ENCODE results near the gene SLC7A10.

The SLC7A10 gene

DNA sequence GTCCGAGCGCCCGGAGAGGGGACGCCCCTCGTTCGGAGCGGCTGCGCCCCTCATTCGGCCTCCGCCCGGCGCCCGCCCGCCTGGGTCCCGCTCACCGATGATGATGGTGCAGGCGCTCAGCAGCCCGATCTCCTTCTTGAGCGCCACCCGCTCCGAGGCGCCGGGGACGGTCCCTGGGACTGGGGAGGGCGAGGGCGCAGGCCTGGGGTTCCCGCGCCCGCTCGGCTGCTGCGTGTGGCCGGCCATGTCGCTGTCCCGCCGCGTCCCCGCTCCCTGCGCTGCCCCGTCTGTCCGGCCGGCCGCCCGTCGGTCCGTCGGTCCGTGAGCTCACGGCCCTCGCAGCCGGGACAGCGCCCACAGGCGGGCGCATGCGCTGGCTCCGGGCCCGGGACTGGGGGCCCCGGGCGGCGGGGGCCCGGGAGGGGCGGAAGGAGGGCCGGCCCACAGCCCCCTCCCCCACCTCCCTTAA, at the start of gene SLC7A10:
SLC7A10 (minus strand) TSS at position 393 of the 469 bp plus-strand sequence; CDS start at position 246, 147 bp downstream.
- DNase-seq (ENCODE audit: low read depth) = no peak

DNA sequence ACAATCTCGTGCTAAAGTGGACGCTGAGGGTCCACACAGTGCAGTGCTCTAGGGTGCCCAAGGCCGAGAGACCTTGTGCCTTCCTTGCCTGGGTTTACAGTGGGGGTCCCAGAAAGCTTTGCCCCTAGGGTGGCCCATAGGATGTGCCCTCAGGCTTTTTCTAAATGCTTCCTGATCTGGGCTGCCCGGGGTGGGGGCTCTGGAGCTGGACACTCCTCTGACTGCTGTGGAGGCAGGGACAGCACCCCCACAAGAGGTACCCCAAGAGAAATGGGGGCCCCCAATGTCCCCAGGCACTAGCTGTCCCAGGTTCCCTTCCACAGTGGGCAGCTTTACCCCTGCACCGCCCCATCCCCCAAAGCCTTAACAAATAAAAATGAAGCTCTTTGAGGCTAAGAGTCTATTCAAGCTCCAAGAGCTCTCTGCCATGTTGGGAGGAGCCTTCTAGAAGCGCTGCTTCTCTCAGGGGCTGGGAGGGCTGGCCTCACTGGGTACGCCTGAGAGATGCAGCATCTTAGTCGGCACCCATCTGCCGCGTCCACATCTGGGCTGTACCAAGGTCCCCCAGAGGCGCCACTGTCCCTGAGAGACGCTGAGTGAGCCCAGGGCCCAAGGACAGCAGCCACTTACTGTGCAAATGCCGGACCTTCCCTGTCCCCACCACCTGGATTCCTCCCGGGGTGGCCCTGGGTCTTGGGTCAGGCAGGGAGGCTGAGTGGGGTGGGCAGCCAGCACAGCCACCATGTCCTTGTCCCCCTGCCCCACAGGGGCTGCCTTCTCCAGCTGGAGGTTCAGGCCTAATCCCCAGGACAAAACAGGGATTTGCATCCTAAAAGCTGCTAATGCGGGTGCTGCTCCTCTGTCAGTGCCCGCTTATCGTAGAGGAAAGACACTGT, 49.3 kb upstream of the SLC7A10 start:
- no peak for DNase-seq (ENCODE audit: low read depth)

DNA sequence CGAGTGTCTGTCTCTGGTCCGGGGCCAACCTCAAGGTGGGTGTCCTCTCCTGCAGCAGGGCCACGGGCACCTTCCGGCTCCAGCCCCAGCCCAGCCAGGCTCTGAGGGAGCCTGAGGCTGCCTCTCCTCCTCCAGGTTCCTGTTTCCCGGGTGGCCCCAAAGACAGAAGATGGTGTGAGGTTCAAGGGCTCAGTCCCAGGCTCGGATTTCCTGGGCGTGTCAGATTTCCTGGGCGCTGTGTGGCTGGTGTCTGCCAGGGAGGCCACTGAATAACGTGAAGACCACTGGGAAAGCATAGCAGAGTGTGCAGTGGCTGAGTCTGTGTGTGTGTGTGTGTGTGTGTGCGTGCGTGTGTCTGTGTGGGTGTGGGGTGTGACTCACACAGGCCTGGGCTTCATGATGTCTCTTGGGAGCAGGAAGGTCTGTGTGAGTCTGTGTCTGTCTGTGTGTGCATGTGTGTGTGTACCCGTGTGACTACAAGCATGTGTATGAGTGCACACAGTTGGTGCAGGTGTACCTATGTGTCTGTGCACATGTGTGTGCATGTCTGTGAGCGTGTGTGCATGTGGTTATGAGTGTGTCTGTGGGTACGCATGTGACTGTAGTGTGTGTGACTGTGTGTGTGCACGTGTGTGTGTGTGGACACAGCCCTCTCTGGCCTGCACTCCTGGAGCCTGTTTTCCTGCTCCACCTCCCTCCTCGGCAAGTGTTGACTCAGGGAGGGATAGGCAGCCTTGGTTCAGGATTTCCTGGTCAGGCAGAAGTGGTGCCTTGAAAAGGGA, 48.4 kb upstream of the SLC7A10 start:
- peak; percentile 40 for DNase-seq (ENCODE audit: low read depth)

DNA sequence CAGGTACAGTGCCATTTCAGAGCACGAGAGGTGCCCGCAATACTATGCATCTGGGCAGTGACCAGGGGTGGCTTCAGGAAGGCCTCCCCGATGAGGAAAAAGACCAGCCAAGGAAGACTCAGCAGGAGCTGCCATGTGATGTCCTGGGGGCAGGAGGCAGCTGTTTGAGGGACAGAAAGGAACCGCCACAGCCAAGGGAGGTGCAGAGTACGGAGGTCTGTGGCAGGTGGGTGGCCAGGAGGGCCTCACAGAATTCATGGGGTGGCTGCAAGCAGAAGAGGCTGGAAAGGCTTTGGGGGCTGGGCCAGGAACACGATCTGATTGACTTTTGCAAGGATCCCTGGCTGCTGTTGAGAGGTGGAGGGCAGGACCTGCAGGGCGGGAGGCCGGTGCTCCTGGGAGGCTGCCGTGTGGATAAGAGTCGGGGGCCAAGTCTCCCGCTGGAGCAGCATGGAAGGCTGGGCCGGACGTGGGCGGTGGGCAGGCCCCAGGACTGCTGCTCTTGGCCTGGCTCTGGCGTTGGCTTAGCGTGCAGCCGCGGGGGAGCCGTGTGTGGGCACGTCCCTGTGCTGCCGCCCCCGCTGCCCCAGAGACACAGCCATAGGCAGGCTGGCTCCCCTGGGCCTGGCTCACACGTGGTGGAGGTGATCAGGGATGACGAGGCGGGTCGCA, 47.6 kb upstream of the SLC7A10 start:
- DNase-seq (ENCODE audit: low read depth) = no peak

DNA sequence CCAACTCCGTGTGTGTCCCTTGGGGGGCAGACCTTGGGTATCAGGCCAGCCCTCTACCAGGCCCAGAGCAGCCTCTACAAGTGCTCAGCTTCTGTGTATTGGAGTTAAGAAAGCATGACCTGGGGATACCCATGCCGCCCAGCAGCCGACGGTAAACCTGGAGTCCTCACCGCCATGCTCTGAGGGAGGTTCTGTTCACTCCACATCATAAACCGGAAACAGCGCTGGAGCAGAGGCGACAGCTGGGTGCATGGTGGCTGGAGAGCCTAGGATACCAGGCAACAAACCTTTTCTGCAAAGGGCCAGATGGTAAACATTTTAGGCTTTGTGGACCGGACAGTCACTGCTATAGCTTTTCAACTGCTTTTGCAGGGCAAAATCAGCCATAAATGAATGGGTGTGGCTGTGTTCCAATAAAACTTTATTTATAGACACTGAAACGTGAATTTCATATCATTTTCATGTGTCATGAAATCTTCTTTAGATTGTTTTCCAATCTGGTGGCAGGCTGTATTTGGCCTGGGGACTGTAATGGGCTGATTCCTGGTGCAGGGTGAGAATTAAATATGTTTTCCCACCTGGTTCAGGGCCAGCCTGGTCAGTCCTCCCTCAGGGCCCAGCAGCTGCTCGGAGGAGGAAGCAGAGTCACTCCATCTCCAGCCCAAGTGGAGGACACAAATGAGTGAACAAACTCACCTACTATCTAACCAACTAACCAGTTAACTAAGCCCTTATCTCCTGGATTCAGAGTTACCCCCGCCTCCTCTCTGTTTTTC, 45.8 kb upstream of the SLC7A10 start:
- DNase-seq (ENCODE audit: low read depth) = no peak

DNA sequence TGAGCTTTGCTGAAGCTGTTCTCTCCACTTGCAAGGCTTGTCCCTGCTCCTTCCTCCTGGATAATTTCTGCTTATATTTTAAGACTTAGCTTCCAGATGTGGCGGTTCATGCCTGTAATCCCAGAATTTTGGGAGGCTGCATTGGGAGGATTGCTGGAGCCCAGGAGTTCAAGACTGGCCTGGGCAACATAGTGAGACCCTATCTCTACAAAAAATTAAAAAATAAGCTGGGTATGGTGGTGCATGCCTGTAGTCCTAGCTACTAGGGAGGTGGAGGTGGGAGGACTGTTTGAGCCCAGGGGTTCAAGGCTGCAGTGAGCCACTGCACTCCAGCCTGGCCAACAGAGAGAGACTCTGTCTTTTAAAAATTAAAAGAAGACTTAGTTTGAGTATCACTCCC, 45.1 kb upstream of the SLC7A10 start:
- no peak for DNase-seq (ENCODE audit: low read depth)

DNA sequence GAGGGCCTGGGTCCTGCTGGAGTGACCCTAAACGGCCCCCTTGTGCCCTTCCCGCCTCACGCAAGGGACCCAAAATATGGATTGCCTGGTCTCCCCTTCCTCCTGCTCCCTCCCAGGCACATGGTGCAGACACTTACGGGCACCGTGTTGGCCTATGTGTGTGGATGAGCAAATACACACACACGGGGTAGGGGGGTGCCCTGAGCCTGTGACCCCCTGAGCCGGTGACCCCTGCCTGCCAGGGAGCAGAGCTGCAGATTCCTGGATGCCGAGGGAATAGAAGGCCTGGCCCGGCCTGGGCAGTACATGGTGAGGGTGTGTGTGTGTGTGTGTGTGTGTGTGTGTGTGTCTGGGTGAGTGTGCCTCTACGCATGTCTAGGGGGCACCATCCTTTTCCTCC, 43.4 kb upstream of the SLC7A10 start:
- DNase-seq (ENCODE audit: low read depth) = no peak

DNA sequence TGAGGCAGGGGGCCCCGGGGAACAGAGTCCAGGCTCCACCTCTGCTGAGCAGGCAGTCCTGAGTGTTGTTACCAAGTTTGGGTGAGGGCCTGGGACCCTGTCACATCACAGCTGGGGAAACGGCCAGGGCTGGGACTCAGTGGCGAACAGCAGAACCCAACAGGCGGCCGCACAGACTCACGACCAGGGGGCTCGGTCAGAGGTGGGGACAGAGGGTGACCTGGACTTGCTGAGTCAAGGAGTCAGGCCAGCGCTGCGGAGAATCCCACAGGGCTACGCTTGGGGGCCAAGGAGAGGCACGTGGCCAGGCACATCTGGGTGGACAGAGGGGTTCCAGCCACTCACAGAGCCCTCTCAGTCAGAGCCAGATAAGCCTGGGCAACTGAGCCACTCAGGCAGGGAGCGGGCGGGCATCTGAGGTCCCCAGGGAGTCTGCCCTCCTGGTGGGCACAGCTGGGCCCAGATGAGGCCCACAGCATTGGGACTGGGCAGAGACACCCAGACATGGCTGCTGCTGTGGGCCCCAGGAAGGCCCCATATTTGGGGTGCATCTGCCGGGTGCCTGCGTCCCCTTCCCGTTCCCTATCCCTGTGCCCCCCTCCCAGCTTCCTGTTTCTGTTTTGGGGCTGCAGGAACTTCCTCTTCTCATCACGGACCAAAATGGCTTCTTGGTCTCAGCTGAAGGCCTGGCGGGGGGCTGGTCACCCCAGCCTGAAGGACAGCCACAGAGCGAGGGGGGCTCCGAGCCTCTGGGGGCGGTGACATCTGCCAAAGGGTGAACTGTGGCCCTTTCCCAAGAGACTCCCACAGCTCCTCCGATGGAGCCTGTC, 42.7 kb upstream of the SLC7A10 start:
- DNase-seq (ENCODE audit: low read depth) = no peak

DNA sequence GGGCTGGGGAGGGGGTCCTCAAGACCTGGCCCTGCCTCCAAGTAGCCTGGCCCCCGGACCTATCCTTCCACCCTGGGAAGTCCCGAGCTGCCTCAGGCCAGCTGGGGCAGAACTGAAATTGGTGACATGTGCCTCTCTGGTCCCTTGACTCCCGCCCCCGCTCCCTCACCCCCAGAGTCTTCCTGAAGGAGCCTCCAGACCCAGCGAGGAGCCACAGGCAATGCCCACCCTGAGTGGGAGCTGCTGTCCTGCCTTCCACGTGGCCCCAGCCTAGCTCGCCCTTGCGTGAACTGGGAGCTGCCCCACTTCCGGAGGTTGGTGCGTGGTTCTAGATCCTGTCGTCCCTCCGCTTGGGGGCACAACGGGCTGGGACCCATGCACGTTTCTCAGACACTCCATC, 42.1 kb upstream of the SLC7A10 start:
- no peak for DNase-seq (ENCODE audit: low read depth)

DNA sequence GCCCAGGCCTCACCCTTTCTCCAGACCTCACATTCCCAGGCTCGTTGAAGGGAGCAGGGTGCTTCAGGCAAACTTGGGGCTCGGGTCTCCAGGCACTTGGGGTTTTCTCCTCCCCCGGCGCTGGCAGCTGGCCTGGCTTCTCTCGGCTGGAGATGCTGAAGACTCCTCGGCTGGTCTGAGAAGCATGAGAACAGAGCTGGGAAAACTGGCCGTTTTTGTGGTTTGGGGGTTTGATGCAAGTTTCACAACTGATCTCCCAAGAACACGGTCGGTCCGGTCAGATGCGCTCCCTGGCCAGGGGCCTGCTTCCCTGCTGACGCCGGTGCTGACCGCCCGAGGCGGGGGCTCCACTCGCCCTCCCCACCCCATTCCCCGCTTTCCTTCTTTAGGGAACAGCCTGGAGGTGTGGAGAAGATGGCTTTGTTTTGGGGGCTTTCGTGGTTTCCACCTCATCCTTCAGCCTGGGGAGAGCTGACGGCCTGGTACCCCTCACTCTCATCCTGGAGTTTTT, 41.4 kb upstream of the SLC7A10 start:
- DNase-seq (ENCODE audit: low read depth) = no peak

DNA sequence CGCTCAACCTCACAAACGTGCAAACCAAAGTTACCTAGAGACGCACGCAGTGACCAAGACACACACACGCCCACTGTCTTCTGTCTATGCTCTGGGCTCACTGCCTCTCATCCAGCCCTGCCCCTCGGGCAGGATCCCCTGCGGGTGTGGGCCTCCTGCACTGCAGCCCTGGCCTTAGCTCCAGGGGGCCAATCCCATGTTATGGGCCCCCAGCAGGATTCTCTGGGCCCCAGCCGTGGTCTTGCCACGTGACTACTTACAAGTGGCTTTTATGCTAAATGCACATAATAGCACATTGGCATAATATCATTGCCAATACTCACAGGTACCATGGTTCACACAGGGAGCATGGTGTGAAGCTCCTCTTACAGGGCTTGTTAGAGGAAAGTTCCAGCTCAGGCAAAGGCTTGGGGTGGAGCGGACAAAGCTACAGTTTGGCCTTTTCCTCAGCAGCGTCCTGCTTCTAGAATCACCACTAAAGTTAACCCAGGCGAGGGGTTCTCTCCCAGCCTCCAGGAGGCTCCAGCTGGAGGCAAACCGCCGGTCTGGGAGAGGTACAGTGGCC, 39.3 kb upstream of the SLC7A10 start:
- DNase-seq (ENCODE audit: low read depth) = no peak

DNA sequence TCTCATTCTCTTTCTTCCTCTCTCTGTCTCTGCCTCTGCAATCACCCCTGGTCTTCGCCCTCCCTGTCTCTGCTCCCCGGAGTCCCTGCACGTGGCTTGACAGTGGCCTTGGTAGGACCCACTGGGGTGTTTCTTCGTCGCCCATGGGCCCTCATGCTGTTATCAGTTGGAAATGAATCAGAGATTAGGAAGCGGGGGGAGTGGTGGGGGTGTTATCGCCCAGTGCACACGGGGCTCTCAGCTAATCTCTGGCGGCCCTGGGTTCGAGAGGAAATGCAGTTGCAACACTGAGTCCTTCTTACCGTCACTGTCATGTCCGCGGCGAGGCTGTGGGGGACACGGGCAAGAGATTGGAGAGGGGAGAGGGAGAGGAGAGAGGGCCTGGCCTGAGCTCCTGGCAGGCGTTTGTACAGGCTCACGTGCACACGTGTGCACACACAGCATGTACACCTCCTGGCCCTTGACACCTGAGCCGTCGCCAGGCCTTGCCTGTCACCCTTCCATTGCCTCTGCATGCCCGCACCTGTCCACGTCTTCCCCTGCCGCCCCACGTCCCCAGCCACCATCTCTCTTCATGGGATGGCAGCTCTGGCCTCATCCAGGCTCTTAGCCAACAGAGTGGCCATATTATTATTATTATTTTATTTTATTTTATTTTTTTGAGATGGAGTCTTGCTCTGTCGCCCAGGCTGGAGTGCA, 37.8 kb upstream of the SLC7A10 start:
- DNase-seq (ENCODE audit: low read depth) = no peak

DNA sequence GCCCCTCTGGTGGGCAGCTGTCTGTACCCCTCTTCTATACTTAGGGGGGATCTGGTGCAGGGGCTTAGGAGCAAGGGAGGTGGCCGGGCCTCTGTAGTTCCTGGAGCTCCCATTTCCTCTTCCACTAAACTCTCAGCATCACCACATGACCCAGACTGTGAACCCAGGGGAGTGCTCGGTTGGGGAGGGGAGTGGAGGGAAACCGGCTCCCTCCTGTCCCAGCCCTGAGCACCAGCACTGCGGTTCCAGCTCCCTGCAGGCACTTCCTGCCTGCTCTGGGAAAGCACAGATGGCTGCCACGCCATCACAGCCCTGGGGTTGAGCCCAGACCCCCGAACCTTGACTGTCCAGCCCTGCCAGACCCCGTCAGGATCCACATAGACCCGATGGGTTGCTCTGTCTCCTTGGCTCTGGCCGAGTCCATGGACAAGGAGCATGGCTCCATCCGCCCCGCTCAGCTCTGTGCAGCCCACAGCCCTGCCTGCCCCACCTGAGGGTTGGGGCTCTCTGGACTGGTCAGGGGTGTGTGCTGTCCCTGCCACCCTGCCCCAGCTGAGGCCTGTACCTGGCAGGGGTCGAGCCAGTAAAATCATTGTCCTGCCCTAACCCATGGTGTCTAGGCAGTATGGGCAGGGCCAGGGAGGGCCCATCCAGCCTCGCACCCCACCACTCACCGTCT, 36.0 kb upstream of the SLC7A10 start:
- DNase-seq (ENCODE audit: low read depth) = no peak

DNA sequence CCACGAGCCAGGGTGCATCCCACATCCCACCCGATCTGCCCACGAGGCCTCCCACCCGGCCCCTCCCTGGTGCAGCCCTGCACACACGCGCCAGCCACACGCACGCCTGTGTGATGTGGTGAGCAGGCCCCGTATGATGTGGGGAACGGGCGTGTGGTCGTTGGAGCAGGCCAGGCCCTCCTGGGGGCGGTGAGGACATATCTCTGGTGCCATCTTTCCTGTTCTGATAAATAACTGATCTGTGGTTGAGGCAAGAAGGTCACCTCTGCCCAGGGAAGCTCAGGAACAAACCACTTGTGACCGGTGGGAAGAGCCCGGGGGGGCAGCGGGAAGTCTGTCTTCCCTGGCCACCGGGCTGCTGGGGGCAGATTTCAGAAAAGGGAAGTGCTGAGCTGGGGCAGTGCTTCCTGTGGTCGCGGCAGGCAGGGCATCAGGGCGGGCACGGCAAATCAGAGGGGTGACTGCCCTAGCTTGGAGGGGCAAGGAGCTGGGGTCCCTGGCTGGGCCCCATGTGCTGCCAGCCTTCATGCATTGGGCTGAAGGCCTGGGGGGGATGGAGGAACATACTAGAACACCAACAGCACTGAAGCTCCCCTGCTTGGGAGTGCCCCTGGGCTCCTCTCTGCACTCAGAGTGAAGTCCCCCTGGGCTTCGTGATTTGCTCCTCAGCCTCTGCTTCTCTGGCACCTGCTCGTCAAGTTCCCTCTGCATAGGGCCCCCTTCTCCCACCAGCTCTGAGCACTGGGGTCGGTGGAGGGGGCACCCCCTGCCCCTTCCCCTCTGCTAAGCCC, 35.2 kb upstream of the SLC7A10 start:
- DNase-seq (ENCODE audit: low read depth) = no peak

DNA sequence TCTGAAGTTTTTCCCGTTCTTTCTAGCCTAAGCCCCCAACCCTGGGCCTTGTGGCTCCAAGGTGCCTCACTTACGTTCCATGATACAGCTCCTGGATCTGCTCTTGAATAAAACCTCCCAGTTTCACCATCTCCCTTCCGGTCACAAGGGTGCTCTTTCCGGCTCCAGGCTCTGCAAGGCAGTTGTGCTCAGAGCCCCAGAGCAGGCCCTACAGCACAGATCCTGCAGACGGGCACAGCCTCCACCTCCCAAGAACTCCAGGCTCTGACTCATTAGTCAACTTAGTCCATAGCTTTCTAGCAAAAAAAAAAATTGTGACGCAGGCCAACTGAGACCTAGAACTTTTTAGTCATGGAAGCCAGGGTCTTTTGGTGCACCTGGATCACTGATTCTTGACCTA, 33.9 kb upstream of the SLC7A10 start:
- DNase-seq (ENCODE audit: low read depth) = no peak

DNA sequence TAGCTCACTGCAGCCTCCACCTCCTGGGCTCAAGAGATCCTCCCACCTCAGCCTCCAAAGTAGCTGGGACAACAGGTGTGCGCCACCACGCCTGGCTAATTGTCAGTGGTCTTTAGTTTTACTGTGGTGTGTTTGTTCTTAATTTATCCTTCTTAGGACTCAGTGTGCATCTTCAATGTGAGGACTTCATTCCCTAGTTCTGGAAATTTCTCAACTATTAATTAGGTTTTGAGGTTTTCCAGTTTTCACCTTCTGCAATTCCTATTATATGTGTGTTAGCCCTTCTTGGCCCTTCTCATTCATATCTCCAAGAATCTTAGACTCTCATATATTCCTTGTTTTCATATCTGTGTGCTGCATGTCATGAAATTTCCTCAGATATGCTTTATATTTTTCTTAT, 32.2 kb upstream of the SLC7A10 start:
- DNase-seq (ENCODE audit: low read depth) = no peak

DNA sequence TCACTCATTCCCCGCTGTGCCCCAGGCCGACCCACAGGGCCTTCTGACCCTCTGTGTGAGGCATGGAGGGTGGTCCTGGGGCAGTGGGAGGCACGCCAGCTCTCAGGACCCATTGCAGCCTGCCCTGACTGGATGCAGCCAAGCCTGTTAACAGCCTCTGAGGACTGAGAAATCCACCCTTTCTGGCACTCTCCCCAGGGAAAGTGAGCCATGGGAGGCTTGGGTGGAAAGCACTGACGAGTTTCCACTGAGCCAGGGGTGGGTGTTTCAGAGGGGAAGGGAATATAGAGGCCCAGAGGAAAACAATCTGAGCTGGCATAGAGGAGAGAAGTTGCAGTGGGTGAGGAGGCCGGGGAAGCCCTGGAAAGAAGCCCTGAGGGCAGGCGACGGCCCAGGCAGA, 30.6 kb upstream of the SLC7A10 start:
- no peak for DNase-seq (ENCODE audit: low read depth)

DNA sequence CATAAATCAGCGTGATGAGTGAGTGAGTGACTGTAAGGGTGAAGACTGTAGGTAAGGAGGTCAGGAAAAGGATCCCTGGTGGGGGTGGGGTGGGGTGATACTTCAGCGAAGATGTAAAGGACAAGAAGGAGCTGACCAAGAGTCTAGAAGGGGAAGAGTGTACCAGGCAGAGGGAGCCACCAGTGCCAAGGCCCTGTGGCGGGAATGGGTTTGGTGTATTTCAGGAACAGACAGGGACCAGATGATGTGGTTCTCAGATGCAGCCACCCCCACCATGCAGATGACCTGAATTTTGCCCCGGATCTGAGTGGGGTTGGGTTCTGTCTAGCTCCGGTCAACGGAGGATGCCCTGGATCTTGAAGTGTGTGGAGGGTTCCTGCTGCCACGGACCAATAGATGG, 30.1 kb upstream of the SLC7A10 start:
- DNase-seq (ENCODE audit: low read depth) = no peak
